ENCODE measurements around the gene ARF5.

DNA sequence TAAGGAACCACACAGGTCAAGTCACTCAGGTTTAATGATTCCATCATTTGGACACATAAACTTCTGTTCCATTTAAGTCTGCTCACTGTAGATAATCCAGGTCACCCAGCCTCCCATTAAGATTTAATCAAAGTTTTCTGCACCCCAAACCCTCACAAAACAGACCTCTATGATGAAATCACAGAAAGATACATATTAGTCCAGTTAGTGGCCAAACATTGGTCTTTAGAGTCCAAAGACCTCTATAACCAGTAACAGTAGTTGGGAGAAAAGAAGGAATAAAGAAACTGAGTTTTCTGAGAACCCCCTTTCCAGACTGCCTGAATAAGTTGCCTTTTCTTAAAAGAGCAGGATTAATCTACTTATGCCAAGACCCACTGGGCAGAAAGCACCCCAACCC, 7.6 kb upstream of the ARF5 start:
- TF ChIP-seq, protein P1, sequence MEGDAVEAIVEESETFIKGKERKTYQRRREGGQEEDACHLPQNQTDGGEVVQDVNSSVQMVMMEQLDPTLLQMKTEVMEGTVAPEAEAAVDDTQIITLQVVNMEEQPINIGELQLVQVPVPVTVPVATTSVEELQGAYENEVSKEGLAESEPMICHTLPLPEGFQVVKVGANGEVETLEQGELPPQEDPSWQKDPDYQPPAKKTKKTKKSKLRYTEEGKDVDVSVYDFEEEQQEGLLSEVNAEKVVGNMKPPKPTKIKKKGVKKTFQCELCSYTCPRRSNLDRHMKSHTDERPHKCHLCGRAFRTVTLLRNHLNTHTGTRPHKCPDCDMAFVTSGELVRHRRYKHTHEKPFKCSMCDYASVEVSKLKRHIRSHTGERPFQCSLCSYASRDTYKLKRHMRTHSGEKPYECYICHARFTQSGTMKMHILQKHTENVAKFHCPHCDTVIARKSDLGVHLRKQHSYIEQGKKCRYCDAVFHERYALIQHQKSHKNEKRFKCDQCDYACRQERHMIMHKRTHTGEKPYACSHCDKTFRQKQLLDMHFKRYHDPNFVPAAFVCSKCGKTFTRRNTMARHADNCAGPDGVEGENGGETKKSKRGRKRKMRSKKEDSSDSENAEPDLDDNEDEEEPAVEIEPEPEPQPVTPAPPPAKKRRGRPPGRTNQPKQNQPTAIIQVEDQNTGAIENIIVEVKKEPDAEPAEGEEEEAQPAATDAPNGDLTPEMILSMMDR (conservative IDR thresholded peaks at IDR 0.05; ENCODE audit: low read depth, low read length), result no peak
- no peak for TF ChIP-seq EZH2phosphoT487 (IDR thresholded peaks at IDR 0.05; ENCODE audit: borderline replicate concordance, low read length)
